CD1c-positive myeloid dendritic cell (primary cell): ENCODE results near the gene HAPLN3.

Experiments
- DNase-seq: peaks from one replicate; pipeline ENCODE4 v3.0.0-alpha.2; 2016; ENCODE audit errors: extremely low spot score

HAPLN3 gene

DNA sequence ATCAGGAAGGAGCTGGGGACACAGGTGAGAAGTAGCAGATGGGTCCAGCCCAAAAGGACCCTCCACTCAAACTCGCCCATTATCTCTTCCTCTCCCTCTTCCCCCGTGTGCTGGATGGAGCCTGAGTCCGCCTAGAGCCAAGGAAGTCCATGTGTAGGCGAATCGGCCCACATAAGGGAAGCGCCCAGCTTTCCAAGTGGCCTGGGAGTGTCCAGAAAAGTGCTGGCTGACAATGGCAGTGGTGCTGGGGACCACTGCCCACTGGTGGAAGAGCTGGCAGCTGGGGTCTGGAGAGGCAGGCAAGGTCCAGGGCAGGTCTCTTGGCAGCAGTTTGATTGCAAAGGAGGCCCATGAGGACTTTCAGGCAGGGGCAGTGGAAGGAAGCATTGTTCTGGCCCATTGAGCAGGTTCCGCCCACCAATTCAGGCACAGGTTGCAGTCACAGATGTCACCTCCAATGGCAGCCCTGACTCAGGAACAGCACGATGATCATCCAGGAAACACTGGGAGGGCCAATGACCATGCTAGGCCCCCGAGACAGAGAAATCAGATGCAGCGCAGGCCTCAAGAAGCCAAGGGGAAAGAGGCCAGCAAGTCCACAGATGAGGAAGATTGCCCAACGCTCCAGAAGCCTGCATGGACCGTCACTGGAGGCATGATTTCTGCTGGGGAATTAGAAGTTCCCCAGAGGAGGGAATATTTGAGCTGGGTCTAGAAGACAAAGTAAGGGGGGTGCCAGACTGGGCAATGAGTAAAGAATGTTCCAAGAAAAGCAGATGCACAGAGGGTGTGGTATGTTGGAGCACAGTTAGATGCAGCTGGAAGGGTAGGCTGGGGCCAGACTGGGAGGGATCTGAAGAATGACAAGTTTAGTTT lies 14.8 kb upstream of the HAPLN3 start:
- DNase-seq = no peak

GRCh38 chr15:88908697-88909621 lies 13.6 kb upstream of the HAPLN3 start:
- no peak for DNase-seq

DNA sequence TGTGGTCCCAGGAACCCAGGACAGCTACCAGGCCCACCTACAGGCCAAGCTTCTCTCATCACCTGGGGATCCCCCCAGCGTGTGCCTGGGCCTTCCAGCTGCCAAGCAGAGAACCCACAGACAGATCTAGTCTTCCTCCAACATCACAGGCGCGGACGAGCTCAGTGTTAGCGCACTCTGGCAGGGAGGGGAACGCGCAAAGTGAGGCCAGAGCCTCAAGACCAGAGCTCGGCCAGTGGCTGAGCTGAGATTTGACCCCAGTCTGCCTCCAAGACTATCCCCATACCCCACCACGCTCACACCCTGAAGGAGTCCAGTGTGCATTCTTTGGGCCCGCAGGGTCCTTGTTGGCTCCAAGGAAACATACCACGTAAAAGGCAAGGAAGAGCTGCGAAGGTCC lies 12.8 kb upstream of the HAPLN3 start:
- no peak for DNase-seq

GRCh38 chr15:88907111-88907510 lies 11.8 kb upstream of the HAPLN3 start:
- DNase-seq = no peak

GRCh38 chr15:88906551-88906950 lies 11.2 kb upstream of the HAPLN3 start:
- no peak for DNase-seq

- no peak for DNase-seq
Measured at GRCh38 chr15:88906130-88906529, 10.8 kb upstream of the HAPLN3 start.

- no peak for DNase-seq
Measured at GRCh38 chr15:88905576-88905975, 10.2 kb upstream of the HAPLN3 start.

- peak; percentile 82 for DNase-seq
Measured at GRCh38 chr15:88904624-88905327, 9.4 kb upstream of the HAPLN3 start.

GRCh38 chr15:88904257-88904623 lies 8.9 kb upstream of the HAPLN3 start:
- no peak for DNase-seq

- DNase-seq = no peak
Measured at GRCh38 chr15:88902846-88903245, 7.5 kb upstream of the HAPLN3 start.

DNA sequence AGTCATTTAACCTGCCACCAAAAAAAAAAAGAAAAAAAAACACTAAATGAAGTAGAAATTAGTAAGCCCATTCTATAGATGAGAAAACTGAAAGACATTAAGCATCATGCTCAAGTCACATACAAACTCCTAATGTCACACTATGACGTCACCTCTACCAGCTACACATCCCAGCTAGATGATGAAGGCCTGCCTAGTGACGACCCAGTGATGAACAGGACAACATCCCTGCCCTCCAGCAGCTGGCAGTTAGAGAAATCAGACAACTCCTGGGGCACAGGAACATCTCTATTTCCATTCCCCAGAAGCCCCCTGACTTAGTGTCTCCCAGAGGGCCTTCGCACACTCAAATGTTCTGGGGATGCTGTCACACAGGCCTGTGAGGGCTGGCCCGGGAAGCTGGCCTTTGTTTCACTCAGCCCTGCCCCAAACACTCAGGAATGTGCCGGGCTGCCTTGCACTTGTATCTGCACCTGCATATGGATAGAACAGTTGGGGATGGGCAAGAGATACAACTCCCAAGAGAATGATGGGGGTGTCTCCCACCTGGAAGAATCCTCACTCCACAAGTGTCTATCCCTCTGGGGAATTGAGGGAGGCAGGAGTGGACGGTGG lies 7.0 kb upstream of the HAPLN3 start:
- DNase-seq = no peak

GRCh38 chr15:88901508-88902220 lies 6.3 kb upstream of the HAPLN3 start:
- no peak for DNase-seq

DNA sequence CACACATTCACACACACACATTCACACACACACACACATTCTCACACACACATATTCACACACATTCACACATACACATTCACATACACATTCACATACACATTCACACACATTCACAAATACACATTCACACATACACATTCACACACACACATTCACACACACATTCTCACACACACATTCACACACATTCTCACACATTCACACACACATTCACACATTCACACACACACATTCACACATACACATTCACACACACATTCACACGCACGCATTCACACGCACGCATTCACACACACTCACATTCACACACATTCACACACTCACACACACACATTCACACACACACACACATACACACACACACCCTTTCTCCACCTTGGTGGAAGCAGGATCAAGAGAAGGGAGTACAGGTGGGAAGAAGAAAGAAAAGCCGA lies 5.7 kb upstream of the HAPLN3 start:
- no peak for DNase-seq

- no peak for DNase-seq
Measured at GRCh38 chr15:88900309-88900981, 5.1 kb upstream of the HAPLN3 start.

DNA sequence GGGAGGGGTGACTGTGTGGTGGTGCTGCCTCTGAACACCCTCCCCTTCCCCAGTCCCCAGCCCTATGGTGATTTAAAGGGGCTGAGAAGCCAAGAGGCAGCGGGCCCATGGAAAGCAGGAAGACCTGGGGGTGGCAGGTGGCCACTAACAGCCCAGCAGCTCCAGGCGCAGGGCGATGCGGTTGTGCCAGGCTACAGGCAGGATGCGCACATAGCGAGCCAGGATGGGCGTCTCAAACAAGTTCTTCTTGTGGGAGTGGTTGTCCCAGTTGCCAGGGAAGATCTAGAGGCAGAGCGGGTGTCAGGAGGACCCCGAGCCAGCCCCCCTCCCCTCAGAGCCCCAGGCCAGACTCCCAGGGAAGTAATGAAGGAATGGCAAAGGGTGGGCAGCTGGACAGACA lies 3.9 kb upstream of the HAPLN3 start:
- no peak for DNase-seq

DNA sequence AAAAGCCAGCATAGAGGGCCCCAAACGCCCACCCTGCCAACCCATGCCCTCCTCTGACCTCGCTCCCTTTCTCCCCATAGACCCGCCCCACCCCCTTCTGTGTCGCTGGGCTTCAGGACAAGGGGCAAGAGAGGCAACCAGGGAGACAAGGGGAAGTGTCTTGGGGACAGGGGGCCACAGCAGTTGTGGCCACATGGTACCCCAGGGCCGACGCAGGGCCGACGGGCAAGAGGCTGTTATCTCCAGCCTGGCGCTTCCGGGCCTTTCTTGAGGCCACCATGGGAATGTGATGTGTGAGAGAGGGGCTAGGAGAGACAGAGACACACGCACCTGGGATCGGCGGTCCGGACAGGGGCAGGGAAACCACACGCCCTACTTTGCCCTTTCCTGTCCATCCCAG lies 3.4 kb upstream of the HAPLN3 start:
- DNase-seq = no peak

- DNase-seq = peak; percentile 71
Measured at GRCh38 chr15:88897456-88898194, 2.3 kb upstream of the HAPLN3 start.

DNA sequence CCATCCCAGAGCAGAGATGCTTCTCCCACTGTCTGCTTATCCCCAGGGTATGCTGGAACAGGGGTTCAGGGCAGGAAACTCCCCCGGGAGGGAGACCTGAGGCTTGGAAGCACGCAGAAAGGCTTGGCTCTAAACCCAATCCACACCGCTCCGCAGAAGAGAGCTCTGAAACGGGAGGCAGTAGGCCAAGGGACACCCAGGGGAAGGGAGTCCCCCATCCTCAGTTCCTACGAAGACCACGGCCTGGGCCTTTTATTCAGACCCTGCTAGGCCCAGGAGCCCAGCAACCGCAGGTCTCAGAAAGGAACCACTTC lies 1.8 kb upstream of the HAPLN3 start:
- DNase-seq = no peak

- DNase-seq = no peak
Measured at GRCh38 chr15:88896333-88897033, 1.1 kb upstream of the HAPLN3 start.
